ENCODE results near the gene KRT1. TPM values are rescaled to one million over a fixed set of nuclear protein-coding genes. Genes with fewer than 3 reads are reported as not detected.
A peak's percentile ranks its signal among the peaks of the same experiment; 100 is the strongest.

KRT1 gene
- total RNA-seq, 1 donor from 2014 or later, result not detected

GRCh38 chr12:52686756-52687487, 6.7 kb upstream of the KRT1 start:
- Histone ChIP-seq H3K4me1 (ENCODE audit: insufficient read depth, low read length) (no peaks in the 10 kb centered on the region), H2AFZ (ENCODE audit: low read depth, low read length) (no peak overlapping the region), H3K36me3 (ENCODE audit: insufficient read depth, low read length) (no peaks in the 10 kb centered on the region), H3K9me3 (ENCODE audit: insufficient read depth, low read depth, low read length) (no peaks in the 10 kb centered on the region), H3K9ac (ENCODE audit: low read length) (no peak overlapping the region), H3K79me2 (ENCODE audit: insufficient read depth, low read length) (no peaks in the 10 kb centered on the region), H3K27me3 (ENCODE audit: insufficient read depth, low read length) (peaks cover 48% of the 10 kb centered on the region), H4K20me1 (ENCODE audit: insufficient read depth, low read length) (no peaks in the 10 kb centered on the region), H3K4me2 (ENCODE audit: low read length) (no peak overlapping the region), H3K4me3 (ENCODE audit: insufficient read depth, low read depth, low read length) (no peak overlapping the region), H3K27ac (ENCODE audit: low read depth, low read length) (no peak overlapping the region)
- FAIRE-seq (no peak), DNase-seq (ENCODE audit: low read depth) (no peak)
- no peak for TF ChIP-seq CTCF (IDR thresholded peaks at IDR 0.05; ENCODE audit: insufficient read depth, low read depth, low read length)
- TF ChIP-seq EZH2 (IDR thresholded peaks at IDR 0.05; ENCODE audit: insufficient read depth, low read length), result no peak
- Mint-ChIP-seq H3K4me3 (ENCODE audit: unreplicated experiment) (no peak overlapping the region), H3K27ac (ENCODE audit: unreplicated experiment) (peak overlapping the region; percentile 22), H3K36me3 (ENCODE audit: low read depth, unreplicated experiment) (no peaks in the 10 kb centered on the region), H3K9me3 (ENCODE audit: unreplicated experiment) (peaks cover 3% of the 10 kb centered on the region), H3K27me3 (ENCODE audit: low read depth, unreplicated experiment) (peaks cover 92% of the 10 kb centered on the region), H3K4me1 (ENCODE audit: low read depth, unreplicated experiment) (peaks cover 9% of the 10 kb centered on the region)

- H3K4me1 ChIP-seq (ENCODE audit: insufficient read depth, low read length), result no peaks in the 10 kb centered on the region
- H3K36me3 ChIP-seq (ENCODE audit: insufficient read depth, low read length), result no peaks in the 10 kb centered on the region
- no peak for TF ChIP-seq EZH2 (IDR thresholded peaks at IDR 0.05; ENCODE audit: insufficient read depth, low read length)
- no peak for TF ChIP-seq CTCF (IDR thresholded peaks at IDR 0.05; ENCODE audit: insufficient read depth, low read depth, low read length)
- H2AFZ ChIP-seq (ENCODE audit: low read depth, low read length), result no peak overlapping the region
- H3K9ac ChIP-seq (ENCODE audit: low read length), result no peak overlapping the region
- Mint-ChIP-seq H3K27ac (ENCODE audit: unreplicated experiment) (no peak overlapping the region), H3K9me3 (ENCODE audit: unreplicated experiment) (peaks cover 3% of the 10 kb centered on the region), H3K4me3 (ENCODE audit: unreplicated experiment) (no peak overlapping the region), H3K27me3 (ENCODE audit: low read depth, unreplicated experiment) (peaks cover 92% of the 10 kb centered on the region), H3K4me1 (ENCODE audit: low read depth, unreplicated experiment) (peaks cover 6% of the 10 kb centered on the region), H3K36me3 (ENCODE audit: low read depth, unreplicated experiment) (no peaks in the 10 kb centered on the region)
- no peaks in the 10 kb centered on the region for H3K79me2 ChIP-seq (ENCODE audit: insufficient read depth, low read length)
- no peaks in the 10 kb centered on the region for H4K20me1 ChIP-seq (ENCODE audit: insufficient read depth, low read length)
- H3K27ac ChIP-seq (ENCODE audit: low read depth, low read length), result no peak overlapping the region
- H3K4me3 ChIP-seq (ENCODE audit: insufficient read depth, low read depth, low read length), result no peak overlapping the region
- no peak for DNase-seq (ENCODE audit: low read depth)
- H3K9me3 ChIP-seq (ENCODE audit: insufficient read depth, low read depth, low read length), result no peaks in the 10 kb centered on the region
- no peak for FAIRE-seq
- H3K27me3 ChIP-seq (ENCODE audit: insufficient read depth, low read length), result peaks cover 42% of the 10 kb centered on the region
- no peak overlapping the region for H3K4me2 ChIP-seq (ENCODE audit: low read length)
These were observed 5.9 kb upstream of the KRT1 start for GRCh38 chr12:52686063-52686462.

- H3K9ac ChIP-seq (ENCODE audit: low read length), result no peak overlapping the region
- no peak overlapping the region for H3K27ac Mint-ChIP-seq (ENCODE audit: unreplicated experiment)
- H3K27me3 ChIP-seq (ENCODE audit: insufficient read depth, low read length), result peaks cover 36% of the 10 kb centered on the region
- DNase-seq (ENCODE audit: low read depth), result no peak
- H3K4me3 ChIP-seq (ENCODE audit: insufficient read depth, low read depth, low read length), result no peak overlapping the region
- no peak overlapping the region for H3K4me3 Mint-ChIP-seq (ENCODE audit: unreplicated experiment)
- H3K4me2 ChIP-seq (ENCODE audit: low read length), result no peak overlapping the region
- H3K27me3 Mint-ChIP-seq (ENCODE audit: low read depth, unreplicated experiment), result peaks cover 92% of the 10 kb centered on the region
- H3K9me3 Mint-ChIP-seq (ENCODE audit: unreplicated experiment), result peaks cover 3% of the 10 kb centered on the region
- H3K36me3 ChIP-seq (ENCODE audit: insufficient read depth, low read length), result no peaks in the 10 kb centered on the region
- H3K9me3 ChIP-seq (ENCODE audit: insufficient read depth, low read depth, low read length), result no peaks in the 10 kb centered on the region
- no peak for FAIRE-seq
- no peaks in the 10 kb centered on the region for H3K4me1 ChIP-seq (ENCODE audit: insufficient read depth, low read length)
- H3K79me2 ChIP-seq (ENCODE audit: insufficient read depth, low read length), result no peaks in the 10 kb centered on the region
- H2AFZ ChIP-seq (ENCODE audit: low read depth, low read length), result no peak overlapping the region
- no peaks in the 10 kb centered on the region for H4K20me1 ChIP-seq (ENCODE audit: insufficient read depth, low read length)
- no peaks in the 10 kb centered on the region for H3K36me3 Mint-ChIP-seq (ENCODE audit: low read depth, unreplicated experiment)
- H3K27ac ChIP-seq (ENCODE audit: low read depth, low read length), result no peak overlapping the region
- H3K4me1 Mint-ChIP-seq (ENCODE audit: low read depth, unreplicated experiment), result peaks cover 6% of the 10 kb centered on the region
- TF ChIP-seq EZH2 (IDR thresholded peaks at IDR 0.05; ENCODE audit: insufficient read depth, low read length) (no peak), CTCF (IDR thresholded peaks at IDR 0.05; ENCODE audit: insufficient read depth, low read depth, low read length) (no peak)
These were observed 5.2 kb upstream of the KRT1 start for GRCh38 chr12:52685406-52685890.

All from astrocyte (in vitro differentiated cells and primary cell).